Activated CD4-positive, alpha-beta T cell treated with anti-CD3 and anti-CD28 coated beads, Interleukin-10, Interleukin-2, amounts not matched to agents 100 ng/mL and 50 ng/mL, durations not matched to agents 16 hours and 8 hours (primary cell): Measurements from ENCODE around the gene GNA12.
"Not testable (repeated sequence)": the region's sequence is repeated elsewhere in the genome, so short reads cannot be mapped to it uniquely, and the experiment has no call there.

Experiments used
- DNase-seq: peaks from one replicate; pipeline ENCODE4 v3.0.0-alpha.2; 2020

The GNA12 gene

DNA sequence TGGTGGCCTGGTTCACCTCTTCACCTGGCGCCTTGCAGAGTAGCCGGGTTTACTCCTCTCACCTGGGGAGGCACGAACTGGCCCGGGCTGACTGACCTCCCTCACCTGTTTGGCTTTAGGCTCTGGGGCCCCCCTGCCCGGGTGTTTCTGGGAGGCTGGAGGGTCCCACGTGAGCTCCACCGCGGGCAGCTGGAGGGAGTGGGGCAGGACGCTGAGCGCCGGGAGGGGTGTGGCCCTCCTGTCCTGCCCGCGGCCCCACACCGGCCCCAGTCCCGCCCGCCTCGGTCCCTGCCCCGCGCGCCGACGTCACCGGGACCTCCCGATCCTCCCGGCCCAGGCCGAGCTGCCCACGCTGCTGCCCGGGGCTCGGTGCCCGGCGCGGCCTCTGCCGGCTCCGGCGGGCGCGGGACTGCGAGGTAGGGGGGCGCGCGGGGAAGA, 156.2 kb downstream of the GNA12 start, which contains the start of gene AMZ1:
Gene AMZ1 (plus strand): TSS at position 322 of the 438 bp plus-strand sequence. CDS start 12,250 bp downstream, outside the sequence.
- no peak for DNase-seq

DNA sequence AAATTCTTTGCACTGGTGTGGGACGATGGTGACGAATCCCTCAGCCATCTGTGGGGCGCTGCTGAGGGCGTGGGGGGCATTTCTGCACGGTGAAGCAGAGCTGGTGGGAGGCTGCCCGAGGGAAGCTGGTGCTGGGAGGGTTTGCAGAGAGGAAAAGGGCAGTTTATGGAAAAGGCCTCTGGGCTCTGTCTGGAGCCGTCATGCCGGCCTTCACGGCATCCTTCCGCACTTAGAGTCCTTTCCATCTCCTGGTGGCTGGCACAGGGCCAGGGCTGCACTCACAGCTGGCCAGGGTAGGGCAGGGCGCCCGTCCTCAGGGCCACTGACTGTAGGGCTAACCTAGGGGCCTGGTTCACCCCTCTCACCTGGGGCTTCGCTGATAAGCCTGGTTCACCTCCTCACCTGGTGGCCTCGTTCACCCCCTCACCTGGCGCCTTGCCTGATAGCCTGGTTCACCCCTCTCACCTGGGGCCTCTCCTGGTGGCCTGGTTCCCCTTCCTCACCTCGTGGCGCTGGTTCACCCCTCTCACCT, 156.7 kb downstream of the GNA12 start:
- no peak for DNase-seq

DNA sequence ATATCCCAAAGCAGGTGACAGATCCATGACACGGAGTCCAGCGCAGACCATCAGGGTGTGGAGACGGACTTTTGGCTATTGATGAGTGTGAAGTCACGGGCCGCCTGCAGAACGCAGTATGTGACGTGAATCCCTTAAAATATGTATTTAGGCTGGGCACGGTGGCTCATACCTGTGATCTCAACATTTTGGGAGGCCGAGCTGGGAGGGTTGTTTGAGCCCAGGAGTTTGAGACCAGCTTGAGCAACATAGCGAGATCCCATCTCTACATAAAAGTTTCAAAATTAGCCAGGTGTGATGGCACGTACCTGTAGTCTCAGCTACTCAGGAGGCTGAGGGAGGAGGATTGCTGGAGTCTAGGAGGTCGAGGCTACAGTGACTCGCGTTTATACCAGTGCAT, 158.0 kb downstream of the GNA12 start:
- no peak for DNase-seq

GRCh38 chr7:2684501-2684900, 159.6 kb downstream of the GNA12 start:
- DNase-seq: no peak

DNA sequence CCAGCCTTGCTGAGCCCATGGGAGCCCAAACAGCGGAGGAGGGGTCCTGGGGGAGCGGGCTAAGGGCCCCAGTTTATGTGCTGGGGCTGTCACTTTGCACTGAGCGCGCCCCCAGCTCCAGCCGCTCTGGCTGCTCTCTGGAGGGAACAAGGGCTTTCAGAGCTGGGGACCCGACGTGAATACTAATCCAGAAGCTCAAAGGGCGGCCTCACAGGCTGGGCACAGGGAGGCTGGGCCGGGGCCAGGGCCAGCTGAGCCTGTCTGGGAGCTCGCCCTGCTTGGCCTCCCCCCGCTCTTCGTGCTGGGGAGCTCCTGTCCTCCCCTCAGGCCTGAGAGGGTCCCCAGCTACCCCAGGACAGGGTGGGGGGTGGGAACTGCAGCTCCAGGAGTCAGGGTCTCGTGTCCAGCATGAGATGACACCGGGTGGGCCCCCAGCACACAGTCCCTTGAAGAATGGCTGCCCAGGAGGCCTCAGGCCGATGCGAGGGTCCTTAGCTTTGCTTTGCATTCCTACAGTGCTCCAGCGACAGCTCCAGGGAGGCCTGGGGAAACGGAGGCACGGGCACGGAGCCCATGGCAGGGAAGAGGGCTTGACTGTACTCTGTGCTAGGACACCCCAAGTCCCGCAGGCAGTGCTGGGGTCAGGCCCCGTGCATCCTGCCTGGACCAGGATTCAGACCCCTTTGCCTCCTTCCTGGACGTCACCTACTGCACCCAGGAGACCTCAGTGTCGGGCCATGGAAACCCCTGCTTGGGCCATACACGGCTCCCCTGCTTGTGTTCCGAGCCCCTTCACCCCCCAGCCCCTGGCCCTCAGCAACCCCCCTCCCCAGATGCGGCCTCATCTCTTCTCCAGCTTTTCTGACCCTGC, 161.9 kb downstream of the GNA12 start:
- no peak for DNase-seq

DNA sequence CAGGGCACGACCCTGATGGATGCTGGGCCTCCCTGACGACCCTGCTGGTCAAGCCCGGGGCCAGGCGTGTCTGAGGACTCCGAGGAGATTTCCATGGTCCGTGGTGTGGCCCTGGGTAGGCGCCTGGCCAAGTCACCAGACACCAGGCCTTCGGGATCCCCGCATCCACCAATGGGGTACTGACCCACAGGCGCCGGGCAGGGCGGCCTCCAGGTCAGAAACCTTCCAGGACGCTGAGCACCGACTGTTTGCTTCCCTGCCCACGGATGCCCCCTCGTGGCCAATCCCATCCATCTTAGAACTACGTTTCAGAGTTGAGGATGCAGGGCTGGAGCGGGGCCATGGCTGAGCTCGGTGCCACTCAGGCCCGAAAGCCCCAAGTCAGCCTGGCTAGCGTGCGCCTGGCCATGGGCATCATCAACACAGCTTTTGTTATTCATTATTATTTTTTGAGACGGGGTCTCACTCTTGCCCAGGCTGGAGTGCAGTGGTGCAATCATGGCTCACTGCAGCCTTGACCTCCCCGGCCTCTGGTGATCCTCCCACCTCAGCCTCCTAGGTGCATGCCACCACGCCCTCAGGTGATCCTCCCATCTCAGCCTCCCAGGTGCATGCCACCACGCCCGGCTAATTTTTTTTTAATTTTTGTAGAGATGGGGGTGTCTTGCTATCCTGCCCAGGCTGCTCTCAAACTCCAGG, 163.2 kb downstream of the GNA12 start:
- DNase-seq: peak; percentile 57

- no peak for DNase-seq
These were observed 163.9 kb downstream of the GNA12 start for GRCh38 chr7:2680256-2680655.

- not testable (repeated sequence) for DNase-seq
These were observed 164.7 kb downstream of the GNA12 start for GRCh38 chr7:2679135-2680127.

- not testable (repeated sequence) for DNase-seq
These were observed 165.7 kb downstream of the GNA12 start for GRCh38 chr7:2678454-2678853.
